NOMO-1 treated with DMSO at 0.1 percent for 48 hours (cell line): ENCODE data around the gene FXYD7.
"Not testable (repeated sequence)": the region's sequence is repeated elsewhere in the genome, so short reads cannot be mapped to it uniquely, and the experiment has no call there.

Experiments
- DNase-seq: peaks from one replicate; lab custom pipeline; 2025; ENCODE audit not compliant: unreplicated experiment; lab: John Stamatoyannopoulos, UW

Gene FXYD7

GRCh38 chr19:35125749-35126623, 17.1 kb upstream of the FXYD7 start:
- no peak for DNase-seq

GRCh38 chr19:35126624-35126959, 16.5 kb upstream of the FXYD7 start:
- DNase-seq, result no peak

GRCh38 chr19:35127871-35128270, 15.2 kb upstream of the FXYD7 start:
- no peak for DNase-seq

GRCh38 chr19:35128398-35129057, 14.5 kb upstream of the FXYD7 start:
- no peak for DNase-seq

GRCh38 chr19:35129724-35130274, 13.3 kb upstream of the FXYD7 start:
- not testable (repeated sequence) for DNase-seq

- no peak for DNase-seq
Measured at GRCh38 chr19:35130761-35131720, 12.0 kb upstream of the FXYD7 start.

GRCh38 chr19:35132254-35132653, 10.8 kb upstream of the FXYD7 start:
- no peak for DNase-seq

GRCh38 chr19:35133826-35134225, 9.2 kb upstream of the FXYD7 start:
- no peak for DNase-seq

GRCh38 chr19:35134601-35135242, 8.3 kb upstream of the FXYD7 start, which contains the start of gene LGI4:
Gene LGI4 (minus strand): TSS chr19:35135059. CDS start chr19:35134680, 379 bp downstream.
- no peak for DNase-seq

- peak; percentile 35 for DNase-seq
Measured at GRCh38 chr19:35135389-35135909, 7.6 kb upstream of the FXYD7 start.

GRCh38 chr19:35136231-35136630, 6.8 kb upstream of the FXYD7 start:
- no peak for DNase-seq

- no peak for DNase-seq
Measured at GRCh38 chr19:35136977-35137702, 5.9 kb upstream of the FXYD7 start.

- no peak for DNase-seq
Measured at GRCh38 chr19:35138305-35138892, 4.7 kb upstream of the FXYD7 start, which contains the start of gene FXYD1. Gene FXYD1 (plus strand): TSS chr19:35138824. CDS start chr19:35140080, 1,256 bp downstream.

GRCh38 chr19:35140207-35140961, 2.7 kb upstream of the FXYD7 start:
- DNase-seq, result no peak

- peak; percentile 74 for DNase-seq
Measured at GRCh38 chr19:35140962-35141836, 1.9 kb upstream of the FXYD7 start.

- peak; percentile 26 for DNase-seq
Measured at GRCh38 chr19:35141837-35142605, 1.0 kb upstream of the FXYD7 start.
